Activated CD4-positive, CD25-positive, alpha-beta regulatory T cell (primary cell): Measurements from ENCODE around the gene RCN1.
"Not testable (repeated sequence)": the region's sequence is repeated elsewhere in the genome, so short reads cannot be mapped to it uniquely, and the experiment has no call there.

Experiments
- DNase-seq, 4 experiments: peaks; one replicate each; lab custom pipeline; 2025; lab: John Stamatoyannopoulos, UW

RCN1 gene

GRCh38 chr11:32079553-32079952, 11.3 kb upstream of the RCN1 start:
- DNase-seq = no peak

GRCh38 chr11:32080361-32080980, 10.4 kb upstream of the RCN1 start:
- no peak for DNase-seq

GRCh38 chr11:32081129-32081641, 9.7 kb upstream of the RCN1 start:
- no peak for DNase-seq

- no peak for DNase-seq
Observed at GRCh38 chr11:32081901-32082300, 9.0 kb upstream of the RCN1 start.

GRCh38 chr11:32082346-32082986, 8.4 kb upstream of the RCN1 start:
- no peak for DNase-seq

- no peak for DNase-seq
Observed at GRCh38 chr11:32087597-32087996, 3.3 kb upstream of the RCN1 start.

- DNase-seq = no peak
Observed at GRCh38 chr11:32088117-32088941, 2.5 kb upstream of the RCN1 start.

GRCh38 chr11:32092581-32093170, 1.8 kb downstream of the RCN1 start:
- DNase-seq = no peak

GRCh38 chr11:32094923-32095322, 4.0 kb downstream of the RCN1 start:
- DNase-seq = no peak

- DNase-seq = no peak
Observed at GRCh38 chr11:32098142-32098903, 7.4 kb downstream of the RCN1 start.

- DNase-seq = no peak
Observed at GRCh38 chr11:32099516-32099915, 8.6 kb downstream of the RCN1 start.

- DNase-seq = no peak
Observed at GRCh38 chr11:32100495-32100894, 9.6 kb downstream of the RCN1 start.

GRCh38 chr11:32101791-32102190, 10.9 kb downstream of the RCN1 start:
- no peak for DNase-seq

- DNase-seq = not testable (repeated sequence)
Observed at GRCh38 chr11:32103121-32103719, 12.3 kb downstream of the RCN1 start.

GRCh38 chr11:32103941-32104340, 13.1 kb downstream of the RCN1 start:
- DNase-seq = no peak

- DNase-seq = no peak
Observed at GRCh38 chr11:32105871-32106560, 15.1 kb downstream of the RCN1 start.

- no peak for DNase-seq
Observed at GRCh38 chr11:32107647-32108046, 16.8 kb downstream of the RCN1 start.

- DNase-seq = no peak
Observed at GRCh38 chr11:32108576-32108975, 17.7 kb downstream of the RCN1 start.

GRCh38 chr11:32109138-32109537, 18.3 kb downstream of the RCN1 start:
- DNase-seq = no peak

GRCh38 chr11:32109592-32109991, 18.7 kb downstream of the RCN1 start:
- DNase-seq = no peak

GRCh38 chr11:32110795-32111194, 19.9 kb downstream of the RCN1 start:
- no peak for DNase-seq
